Retinal pigment epithelial cell (primary cell): ENCODE data around the gene RPH3AL.
A peak's percentile ranks its signal among the peaks of the same experiment; 100 is the strongest.
"Not testable (repeated sequence)": the region's sequence is repeated elsewhere in the genome, so short reads cannot be mapped to it uniquely, and the experiment has no call there.

Experiments used
- DNase-seq: peaks from one replicate; pipeline ENCODE4 v3.0.0-alpha.2; 2010; ENCODE audit warnings: low read depth
- H3K4me3 ChIP-seq: 2 replicates; pipeline ENCODE4 v1.5.1; 2011; ENCODE audit warnings: mild to moderate bottlenecking, low read length, control low read depth, moderate library complexity
- CTCF ChIP-seq: conservative IDR thresholded peaks from 2 replicates; pipeline ENCODE4 v1.5.1; 2011; ENCODE audit warnings: low read depth, low read length, control low read depth, inconsistent platforms

Gene RPH3AL

GRCh38 chr17:222172-222571 is 130.4 kb downstream of the RPH3AL start:
- no peak for DNase-seq
- H3K4me3 ChIP-seq: no peak overlapping the region
- no peak for TF ChIP-seq CTCF

GRCh38 chr17:219696-220095 is 132.9 kb downstream of the RPH3AL start:
- no peak overlapping the region for H3K4me3 ChIP-seq
- TF ChIP-seq CTCF: no peak
- no peak for DNase-seq

- H3K4me3 ChIP-seq: no peak overlapping the region
- no peak for TF ChIP-seq CTCF
These were observed 134.0 kb downstream of the RPH3AL start for GRCh38 chr17:218432-219110.

DNA sequence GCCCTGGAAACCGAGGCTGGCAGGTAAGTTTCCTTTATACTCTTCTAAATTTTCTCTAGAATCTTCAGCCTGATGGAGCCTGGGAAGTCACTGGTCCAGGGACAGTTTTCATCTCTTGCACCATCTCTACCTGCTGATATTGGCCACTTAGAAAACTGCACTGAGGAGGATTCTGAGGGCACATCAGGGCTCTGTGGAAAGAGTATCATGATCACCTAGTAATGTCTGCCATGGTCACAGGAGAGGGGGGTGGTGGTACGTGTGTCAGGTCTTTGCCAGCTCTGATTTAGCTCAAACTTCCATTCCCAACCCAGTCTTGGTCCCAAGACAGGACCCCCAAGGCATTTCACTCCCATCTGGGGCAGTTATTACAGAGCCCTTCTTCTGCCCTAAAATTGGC is 136.0 kb downstream of the RPH3AL start:
- no peak overlapping the region for H3K4me3 ChIP-seq
- no peak for DNase-seq
- TF ChIP-seq CTCF: no peak

More at GRCh38 chr17:218432-219110, 134.0 kb downstream of the RPH3AL start:
- DNase-seq: no peak

- H3K4me3 ChIP-seq: peak overlapping the region; percentile 48
- DNase-seq: not testable (repeated sequence)
These were observed 136.8 kb downstream of the RPH3AL start for GRCh38 chr17:215563-216478.

GRCh38 chr17:214881-215331 is 137.7 kb downstream of the RPH3AL start:
- TF ChIP-seq CTCF: no peak
- H3K4me3 ChIP-seq: peak overlapping the region; percentile 48
- DNase-seq: no peak

GRCh38 chr17:213286-214105 is 139.1 kb downstream of the RPH3AL start:
- DNase-seq: no peak
- TF ChIP-seq CTCF: no peak
- no peak overlapping the region for H3K4me3 ChIP-seq
